Activated B cell treated with CpG ODN at 0.5 μM for 24 hours (primary cell): ENCODE data around the gene GFI1B. TPM values are rescaled to one million over a fixed set of nuclear protein-coding genes. Genes with fewer than 3 reads are reported as not detected.

ENCODE experiments used
- ATAC-seq: fragments of 200-7000 bp; cut with Tn5 transposase; one replicate; pipeline ENCODE4 v1.10.0; 2021; ENCODE audit warnings: low read depth, mild to moderate bottlenecking, moderate library complexity
- CTCF ChIA-PET: fragments of 350-600 bp; sonication (Branson Sonifier 250); formaldehyde crosslinking; loops from one replicate; lab custom pipeline; 2021; ENCODE audit warnings: antibody characterized with exemption; lab: Charles Lee
- POLR2A ChIA-PET: fragments of 350-600 bp; sonication (Branson Sonifier 250); formaldehyde crosslinking; loops from one replicate; lab custom pipeline; 2021; ENCODE audit warnings: antibody characterized with exemption; lab: Charles Lee
- DNase-seq: peaks from one replicate; pipeline ENCODE4 v3.0.0; 2022
- H3K27ac Mint-ChIP-seq: one replicate; pipeline ENCODE4 v1.8.0; 2020; ENCODE audit warnings: mixed read lengths
- H3K27me3 Mint-ChIP-seq: one replicate; pipeline ENCODE4 v1.8.0; 2021; ENCODE audit warnings: mixed read lengths
- H3K36me3 Mint-ChIP-seq: one replicate; pipeline ENCODE4 v1.8.0; 2021; ENCODE audit warnings: low read depth, mixed read lengths
- H3K4me1 Mint-ChIP-seq: one replicate; pipeline ENCODE4 v1.8.0; 2021; ENCODE audit warnings: mixed read lengths
- H3K4me3 Mint-ChIP-seq: one replicate; pipeline ENCODE4 v1.8.0; 2020; ENCODE audit warnings: mild to moderate bottlenecking, mixed read lengths
- H3K9me3 Mint-ChIP-seq: one replicate; pipeline ENCODE4 v1.8.0; 2020; ENCODE audit warnings: mixed read lengths
- intact Hi-C: fragments of 100-400 bp; cut with micrococcal nuclease; formaldehyde crosslinking; loops from one replicate; pipeline ENCODE4 v1.15.1; 2024
- total RNA-seq: library from RNA; stranded (reverse); gene quantifications from 2 replicates; pipeline ENCODE4 v1.2.3, GENCODE V29; 2022
- TF ChIP-seq, protein P1 (sequence below): fragments of 200-600 bp; IDR thresholded peaks from one replicate; pipeline ENCODE4 v1.8.0; 2022; ENCODE audit warnings: antibody characterized with exemption, mild to moderate bottlenecking

Gene GFI1B
- total RNA-seq, 1 donor from 2014 or later = 0.38 TPM

DNA sequence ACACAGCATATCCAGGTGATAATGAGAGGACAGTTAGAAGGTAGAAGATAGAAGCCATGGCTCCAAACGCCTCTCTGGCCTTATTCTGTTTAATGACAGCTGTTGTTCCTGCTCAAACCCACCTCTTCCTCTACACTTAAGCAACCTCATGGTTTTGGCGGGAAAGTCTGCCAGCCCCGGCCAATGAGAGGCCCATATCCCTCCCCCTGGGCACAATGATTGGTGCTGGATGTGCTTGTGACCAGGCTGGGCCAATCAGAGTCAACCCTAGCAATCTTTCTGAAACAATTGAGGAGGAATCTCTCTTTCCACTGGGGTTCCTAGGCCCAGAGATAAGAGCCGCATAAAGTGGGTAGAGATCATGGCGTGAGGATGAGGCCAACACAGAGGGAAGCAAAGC is 4.8 kb upstream of the GFI1B start:
- Mint-ChIP-seq H3K27me3 (peaks cover 18% of the 10 kb centered on the region), H3K4me1 (peaks cover 13% of the 10 kb centered on the region), H3K9me3 (no peaks in the 10 kb centered on the region), H3K4me3 (no peak overlapping the region), H3K27ac (no peak overlapping the region), H3K36me3 (no peaks in the 10 kb centered on the region)
- TF ChIP-seq, protein P1, sequence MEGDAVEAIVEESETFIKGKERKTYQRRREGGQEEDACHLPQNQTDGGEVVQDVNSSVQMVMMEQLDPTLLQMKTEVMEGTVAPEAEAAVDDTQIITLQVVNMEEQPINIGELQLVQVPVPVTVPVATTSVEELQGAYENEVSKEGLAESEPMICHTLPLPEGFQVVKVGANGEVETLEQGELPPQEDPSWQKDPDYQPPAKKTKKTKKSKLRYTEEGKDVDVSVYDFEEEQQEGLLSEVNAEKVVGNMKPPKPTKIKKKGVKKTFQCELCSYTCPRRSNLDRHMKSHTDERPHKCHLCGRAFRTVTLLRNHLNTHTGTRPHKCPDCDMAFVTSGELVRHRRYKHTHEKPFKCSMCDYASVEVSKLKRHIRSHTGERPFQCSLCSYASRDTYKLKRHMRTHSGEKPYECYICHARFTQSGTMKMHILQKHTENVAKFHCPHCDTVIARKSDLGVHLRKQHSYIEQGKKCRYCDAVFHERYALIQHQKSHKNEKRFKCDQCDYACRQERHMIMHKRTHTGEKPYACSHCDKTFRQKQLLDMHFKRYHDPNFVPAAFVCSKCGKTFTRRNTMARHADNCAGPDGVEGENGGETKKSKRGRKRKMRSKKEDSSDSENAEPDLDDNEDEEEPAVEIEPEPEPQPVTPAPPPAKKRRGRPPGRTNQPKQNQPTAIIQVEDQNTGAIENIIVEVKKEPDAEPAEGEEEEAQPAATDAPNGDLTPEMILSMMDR = no peak
- ATAC-seq (no peak), DNase-seq (no peak)
- ChIA-PET POLR2A (interaction anchor here (1.0 kb wide), 1 partner anchor 57 kb away, joined by 3 read pairs; the partner anchor contains the start of gene GTF3C5), CTCF (interaction anchor here (0.8 kb wide), 1 partner anchor 48 kb away, joined by 3 read pairs; no protein-coding TSS in a partner anchor)
- intact Hi-C loops = loop anchor here (2.0 to 5.0 kb wide), 3 partner anchors 171 to 563 kb away; partner anchors contain the start of gene CFAP77

DNA sequence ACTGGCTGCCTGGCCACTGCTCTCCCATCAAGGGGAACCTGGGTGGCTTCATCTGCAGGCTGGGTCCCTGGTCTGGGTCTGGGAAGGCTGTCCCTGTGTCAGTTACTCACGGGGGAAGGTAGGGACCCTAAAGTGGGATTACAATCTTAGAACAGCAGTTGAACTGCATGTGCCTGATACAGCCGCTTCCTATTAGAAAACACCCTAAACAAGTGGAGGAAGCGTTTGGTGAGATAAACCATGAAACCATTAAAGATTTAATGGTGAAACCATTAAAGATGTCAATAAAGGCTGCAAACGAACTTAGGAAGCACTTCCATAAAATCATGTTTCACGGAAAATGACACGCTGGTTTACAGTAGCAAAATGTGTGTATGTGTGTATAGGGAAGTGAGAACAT is 2.5 kb upstream of the GFI1B start:
- POLR2A ChIA-PET = no interaction called here
- H3K9me3 Mint-ChIP-seq = no peaks in the 10 kb centered on the region
- intact Hi-C loops = loop anchor here (2.0 kb wide), 1 partner anchor 47 kb away; no protein-coding TSS in a partner anchor
- TF ChIP-seq, protein P1 = no peak
- no peak for DNase-seq
- H3K27me3 Mint-ChIP-seq = peaks cover 26% of the 10 kb centered on the region
- H3K27ac Mint-ChIP-seq = no peak overlapping the region
- no peak overlapping the region for H3K4me3 Mint-ChIP-seq
- peaks cover 19% of the 10 kb centered on the region for H3K4me1 Mint-ChIP-seq
- ATAC-seq = no peak
- CTCF ChIA-PET = no interaction called here
- H3K36me3 Mint-ChIP-seq = no peaks in the 10 kb centered on the region

DNA sequence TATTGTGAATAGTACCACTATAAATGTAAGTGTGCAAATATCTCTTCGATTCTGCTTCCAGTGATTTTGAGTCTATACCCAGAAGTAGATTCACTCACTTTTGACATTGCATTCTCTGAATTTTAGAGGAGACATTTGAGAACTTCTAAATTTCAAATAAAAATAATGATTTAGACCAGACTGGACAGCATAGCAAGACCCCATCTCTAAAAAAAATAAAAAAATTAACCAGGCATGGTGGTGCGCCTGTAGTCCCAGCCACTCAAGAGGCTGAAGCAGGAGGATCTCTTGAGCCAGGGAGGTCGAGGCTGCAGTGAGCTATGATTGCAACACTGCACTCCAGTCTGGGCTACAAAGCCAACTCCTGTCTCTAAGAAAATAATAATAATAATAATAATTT is 1.9 kb upstream of the GFI1B start:
- peaks cover 28% of the 10 kb centered on the region for H3K27me3 Mint-ChIP-seq
- intact Hi-C loops = loop anchor here (2.0 kb wide), 1 partner anchor 46 kb away; no protein-coding TSS in a partner anchor
- CTCF ChIA-PET = interaction anchor here (1.7 kb wide), 1 partner anchor 17 kb away, joined by 5 read pairs; no protein-coding TSS in a partner anchor

DNA sequence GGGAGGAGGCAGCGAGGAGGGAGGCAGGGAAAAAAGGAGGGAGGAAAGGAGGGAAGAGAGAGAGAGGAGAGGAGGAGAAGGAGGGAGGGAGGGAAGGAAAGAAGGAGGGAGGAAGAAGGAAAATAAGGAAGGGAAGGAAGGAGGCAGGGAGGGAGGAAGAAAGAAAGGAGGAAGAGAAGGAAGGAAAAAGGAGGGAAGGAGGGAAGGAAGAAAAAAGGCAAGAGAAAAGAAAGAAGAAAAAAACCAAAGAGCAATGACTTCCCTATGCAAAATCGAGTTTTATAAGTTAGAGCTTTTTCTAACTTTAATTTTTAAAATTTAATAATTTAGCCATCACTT is 413 bp upstream of the GFI1B start:
- TF ChIP-seq, protein P1 = no peak
- Mint-ChIP-seq H3K4me1 (peaks cover 22% of the 10 kb centered on the region), H3K36me3 (no peaks in the 10 kb centered on the region), H3K27me3 (peaks cover 32% of the 10 kb centered on the region), H3K4me3 (no peak overlapping the region), H3K27ac (no peak overlapping the region), H3K9me3 (no peaks in the 10 kb centered on the region)
- DNase-seq (no peak), ATAC-seq (no peak)
- POLR2A ChIA-PET = interaction anchor here (0.7 to 1.1 kb wide), 2 partner anchors 122 to 566 kb away, joined by 3 to 4 read pairs; no protein-coding TSS in a partner anchor
- CTCF ChIA-PET = interaction anchor here (1.1 to 1.7 kb wide), 4 partner anchors 15 to 166 kb away, joined by 3 to 6 read pairs (median 5); partner anchors contain the start of gene TSC1
- intact Hi-C loops = no loop called here

More for the DNA sequence above, 1.9 kb upstream of the GFI1B start:
- Mint-ChIP-seq H3K9me3 (no peaks in the 10 kb centered on the region), H3K4me3 (no peak overlapping the region), H3K27ac (no peak overlapping the region), H3K4me1 (peaks cover 19% of the 10 kb centered on the region), H3K36me3 (no peaks in the 10 kb centered on the region)
- POLR2A ChIA-PET = no interaction called here
- DNase-seq = no peak
- no peak for ATAC-seq
- TF ChIP-seq, protein P1 = no peak

DNA sequence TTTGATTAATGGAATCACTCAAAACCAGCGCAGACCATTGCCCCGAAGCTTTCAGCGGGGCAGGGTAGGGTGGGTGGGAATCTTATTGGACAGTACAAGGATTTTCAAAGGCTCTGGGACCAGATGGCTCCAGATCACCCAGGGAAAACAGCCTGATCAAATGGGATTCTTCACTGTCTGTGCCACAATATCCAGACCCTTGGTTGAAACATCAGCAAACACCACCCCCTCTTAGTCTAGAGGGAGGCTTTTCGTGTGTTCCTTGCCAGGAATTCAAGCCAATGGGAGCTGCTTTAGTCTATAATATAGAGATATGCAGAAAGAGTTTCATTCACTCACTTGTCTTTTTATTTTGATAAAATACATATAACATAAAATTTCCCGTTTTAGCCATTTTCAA is 1.7 kb downstream of the GFI1B start:
- CTCF ChIA-PET = no interaction called here
- Mint-ChIP-seq H3K36me3 (no peaks in the 10 kb centered on the region), H3K27me3 (peaks cover 33% of the 10 kb centered on the region), H3K27ac (no peak overlapping the region), H3K9me3 (no peaks in the 10 kb centered on the region), H3K4me3 (no peak overlapping the region), H3K4me1 (peaks cover 22% of the 10 kb centered on the region)
- ATAC-seq (no peak), DNase-seq (no peak)
- TF ChIP-seq, protein P1 = no peak
- intact Hi-C loops = no loop called here
- POLR2A ChIA-PET = no interaction called here
